HepG2 (cell line): ENCODE measurements around the gene APOBEC3H. TPM values are rescaled to one million over a fixed set of nuclear protein-coding genes. Genes with fewer than 3 reads are reported as not detected.

ENCODE experiments used
- ZBTB3 ChIP-seq: sonication (generic); formaldehyde crosslinking; IDR thresholded peaks from 2 replicates; pipeline ENCODE4 v1.4.0; 2020; ENCODE audit warnings: low read depth, mild to moderate bottlenecking, moderate library complexity, missing genetic modification reagents, borderline replicate concordance
- ZNF614 ChIP-seq: IDR thresholded peaks from 2 replicates; pipeline ENCODE4 v1.6.1; 2018; ENCODE audit warnings: missing biosample characterization, missing genetic modification reagents, inconsistent platforms, borderline replicate concordance
- polyA plus RNA-seq, 8 experiments: library from polyadenylated mRNA; depleted of rRNA in 3 of 8; stranded (reverse) in 7 of 8; unstranded in 1 of 8; fragments of >200 nt; fragmentation: Illumina TruSeq in 4 of 8; extraction: Trizol in 4 of 8; gene quantifications; 2 replicates each; pipeline versions ENCODE4 v1.2.1 to v1.2.3, GENCODE V29; 2011 to 2016; ENCODE audit warnings: low read depth in 4 of 8, missing spikeins in 1 of 8, mixed read lengths in 1 of 8; ENCODE audit not compliant: insufficient read depth in 1 of 8
- total RNA-seq, 5 experiments: library from RNA; depleted of rRNA; stranded (reverse); fragments of >200 nt; fragmentation: Illumina TruSeq; extraction: Trizol; gene quantifications; 2 replicates each; pipeline ENCODE4 v1.2.3, GENCODE V29; 2016; ENCODE audit warnings: low read depth in 1 of 5
- TF ChIP-seq, protein P1 (sequence below): sonication (generic); formaldehyde crosslinking; conservative IDR thresholded peaks from 2 replicates; pipeline ENCODE4 v1.8.0; 2022; ENCODE audit warnings: low read depth, missing genetic modification reagents
- TF ChIP-seq, protein P2 (sequence below): sonication (generic); formaldehyde crosslinking; IDR thresholded peaks from 2 replicates; pipeline ENCODE4 v1.5.1; 2020; ENCODE audit warnings: missing genetic modification reagents, mild to moderate bottlenecking, borderline replicate concordance
- TF ChIP-seq, protein P3 (sequence below): sonication (generic); formaldehyde crosslinking; IDR thresholded peaks from 2 replicates; pipeline ENCODE4 v1.4.0; 2020; ENCODE audit warnings: missing genetic modification reagents, borderline replicate concordance

The APOBEC3H gene
- total and polyA plus RNA-seq, 2 of the 13 experiments (the other 11 are each of a cell fraction or from before 2014, with no cell fraction given) = 0.18 to 0.31 TPM

DNA sequence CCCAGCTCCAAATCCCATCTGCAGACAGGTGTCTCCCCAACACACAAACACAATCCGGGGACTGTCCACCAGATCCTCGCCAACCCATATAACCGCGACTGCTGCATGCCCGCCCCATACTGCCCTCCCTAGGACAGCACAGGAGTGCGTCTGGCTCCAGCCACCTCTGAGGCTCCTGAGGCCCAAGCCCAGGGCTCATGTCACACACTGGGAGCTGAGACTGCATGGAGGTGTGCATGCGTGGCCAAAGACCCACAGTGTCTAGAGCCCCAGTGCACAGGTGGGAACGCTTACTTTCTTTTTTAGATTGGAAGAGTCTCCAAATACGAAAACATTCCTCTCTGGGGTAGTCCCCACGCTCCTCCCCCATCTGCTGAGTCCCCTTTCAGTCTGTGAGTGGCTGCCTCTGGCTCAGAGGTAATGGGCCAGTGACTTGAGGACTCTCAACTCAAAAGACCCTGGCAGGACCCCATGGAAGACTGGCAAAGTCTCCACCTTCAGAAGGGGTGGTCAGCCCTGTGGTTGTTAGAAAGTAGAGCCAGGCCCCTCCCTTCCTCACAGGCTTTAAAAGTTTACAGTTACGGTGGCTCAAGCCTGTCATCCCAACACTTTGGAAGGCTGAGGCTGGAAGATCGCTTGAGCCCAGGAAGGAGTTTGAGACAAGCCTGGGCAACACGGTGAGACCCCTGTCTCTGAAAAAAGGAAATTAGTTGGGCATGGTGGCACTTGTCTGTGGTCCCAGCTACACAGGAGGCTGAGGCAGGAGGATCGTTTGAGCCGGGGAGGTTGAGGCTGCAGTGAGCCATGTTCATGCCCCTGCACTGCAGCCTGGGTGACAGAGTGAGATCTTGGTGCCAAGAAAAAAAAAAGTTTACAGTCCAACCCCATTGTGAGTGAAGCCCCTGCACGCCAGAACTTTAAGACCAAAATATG, 53.1 kb downstream of the APOBEC3H start (continued):
- TF ChIP-seq, protein P1, sequence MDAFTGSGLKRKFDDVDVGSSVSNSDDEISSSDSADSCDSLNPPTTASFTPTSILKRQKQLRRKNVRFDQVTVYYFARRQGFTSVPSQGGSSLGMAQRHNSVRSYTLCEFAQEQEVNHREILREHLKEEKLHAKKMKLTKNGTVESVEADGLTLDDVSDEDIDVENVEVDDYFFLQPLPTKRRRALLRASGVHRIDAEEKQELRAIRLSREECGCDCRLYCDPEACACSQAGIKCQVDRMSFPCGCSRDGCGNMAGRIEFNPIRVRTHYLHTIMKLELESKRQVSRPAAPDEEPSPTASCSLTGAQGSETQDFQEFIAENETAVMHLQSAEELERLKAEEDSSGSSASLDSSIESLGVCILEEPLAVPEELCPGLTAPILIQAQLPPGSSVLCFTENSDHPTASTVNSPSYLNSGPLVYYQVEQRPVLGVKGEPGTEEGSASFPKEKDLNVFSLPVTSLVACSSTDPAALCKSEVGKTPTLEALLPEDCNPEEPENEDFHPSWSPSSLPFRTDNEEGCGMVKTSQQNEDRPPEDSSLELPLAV (CRISPR knock-in tag) = no peak
- TF ChIP-seq ZBTB3 (no peak), ZNF614 (CRISPR knock-in tag) (no peak)
- TF ChIP-seq, protein P2, sequence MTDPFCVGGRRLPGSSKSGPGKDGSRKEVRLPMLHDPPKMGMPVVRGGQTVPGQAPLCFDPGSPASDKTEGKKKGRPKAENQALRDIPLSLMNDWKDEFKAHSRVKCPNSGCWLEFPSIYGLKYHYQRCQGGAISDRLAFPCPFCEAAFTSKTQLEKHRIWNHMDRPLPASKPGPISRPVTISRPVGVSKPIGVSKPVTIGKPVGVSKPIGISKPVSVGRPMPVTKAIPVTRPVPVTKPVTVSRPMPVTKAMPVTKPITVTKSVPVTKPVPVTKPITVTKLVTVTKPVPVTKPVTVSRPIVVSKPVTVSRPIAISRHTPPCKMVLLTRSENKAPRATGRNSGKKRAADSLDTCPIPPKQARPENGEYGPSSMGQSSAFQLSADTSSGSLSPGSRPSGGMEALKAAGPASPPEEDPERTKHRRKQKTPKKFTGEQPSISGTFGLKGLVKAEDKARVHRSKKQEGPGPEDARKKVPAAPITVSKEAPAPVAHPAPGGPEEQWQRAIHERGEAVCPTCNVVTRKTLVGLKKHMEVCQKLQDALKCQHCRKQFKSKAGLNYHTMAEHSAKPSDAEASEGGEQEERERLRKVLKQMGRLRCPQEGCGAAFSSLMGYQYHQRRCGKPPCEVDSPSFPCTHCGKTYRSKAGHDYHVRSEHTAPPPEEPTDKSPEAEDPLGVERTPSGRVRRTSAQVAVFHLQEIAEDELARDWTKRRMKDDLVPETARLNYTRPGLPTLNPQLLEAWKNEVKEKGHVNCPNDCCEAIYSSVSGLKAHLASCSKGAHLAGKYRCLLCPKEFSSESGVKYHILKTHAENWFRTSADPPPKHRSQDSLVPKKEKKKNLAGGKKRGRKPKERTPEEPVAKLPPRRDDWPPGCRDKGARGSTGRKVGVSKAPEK (CRISPR knock-in tag) = no peak
- TF ChIP-seq, protein P3, sequence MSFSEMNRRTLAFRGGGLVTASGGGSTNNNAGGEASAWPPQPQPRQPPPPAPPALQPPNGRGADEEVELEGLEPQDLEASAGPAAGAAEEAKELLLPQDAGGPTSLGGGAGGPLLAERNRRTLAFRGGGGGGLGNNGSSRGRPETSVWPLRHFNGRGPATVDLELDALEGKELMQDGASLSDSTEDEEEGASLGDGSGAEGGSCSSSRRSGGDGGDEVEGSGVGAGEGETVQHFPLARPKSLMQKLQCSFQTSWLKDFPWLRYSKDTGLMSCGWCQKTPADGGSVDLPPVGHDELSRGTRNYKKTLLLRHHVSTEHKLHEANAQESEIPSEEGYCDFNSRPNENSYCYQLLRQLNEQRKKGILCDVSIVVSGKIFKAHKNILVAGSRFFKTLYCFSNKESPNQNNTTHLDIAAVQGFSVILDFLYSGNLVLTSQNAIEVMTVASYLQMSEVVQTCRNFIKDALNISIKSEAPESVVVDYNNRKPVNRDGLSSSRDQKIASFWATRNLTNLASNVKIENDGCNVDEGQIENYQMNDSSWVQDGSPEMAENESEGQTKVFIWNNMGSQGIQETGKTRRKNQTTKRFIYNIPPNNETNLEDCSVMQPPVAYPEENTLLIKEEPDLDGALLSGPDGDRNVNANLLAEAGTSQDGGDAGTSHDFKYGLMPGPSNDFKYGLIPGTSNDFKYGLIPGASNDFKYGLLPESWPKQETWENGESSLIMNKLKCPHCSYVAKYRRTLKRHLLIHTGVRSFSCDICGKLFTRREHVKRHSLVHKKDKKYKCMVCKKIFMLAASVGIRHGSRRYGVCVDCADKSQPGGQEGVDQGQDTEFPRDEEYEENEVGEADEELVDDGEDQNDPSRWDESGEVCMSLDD = no peak
